ENCODE measurements around the gene KYAT1.
"Not testable (repeated sequence)": the region's sequence is repeated elsewhere in the genome, so short reads cannot be mapped to it uniquely, and the experiment has no call there.

- TF ChIP-seq, protein P1, sequence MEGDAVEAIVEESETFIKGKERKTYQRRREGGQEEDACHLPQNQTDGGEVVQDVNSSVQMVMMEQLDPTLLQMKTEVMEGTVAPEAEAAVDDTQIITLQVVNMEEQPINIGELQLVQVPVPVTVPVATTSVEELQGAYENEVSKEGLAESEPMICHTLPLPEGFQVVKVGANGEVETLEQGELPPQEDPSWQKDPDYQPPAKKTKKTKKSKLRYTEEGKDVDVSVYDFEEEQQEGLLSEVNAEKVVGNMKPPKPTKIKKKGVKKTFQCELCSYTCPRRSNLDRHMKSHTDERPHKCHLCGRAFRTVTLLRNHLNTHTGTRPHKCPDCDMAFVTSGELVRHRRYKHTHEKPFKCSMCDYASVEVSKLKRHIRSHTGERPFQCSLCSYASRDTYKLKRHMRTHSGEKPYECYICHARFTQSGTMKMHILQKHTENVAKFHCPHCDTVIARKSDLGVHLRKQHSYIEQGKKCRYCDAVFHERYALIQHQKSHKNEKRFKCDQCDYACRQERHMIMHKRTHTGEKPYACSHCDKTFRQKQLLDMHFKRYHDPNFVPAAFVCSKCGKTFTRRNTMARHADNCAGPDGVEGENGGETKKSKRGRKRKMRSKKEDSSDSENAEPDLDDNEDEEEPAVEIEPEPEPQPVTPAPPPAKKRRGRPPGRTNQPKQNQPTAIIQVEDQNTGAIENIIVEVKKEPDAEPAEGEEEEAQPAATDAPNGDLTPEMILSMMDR (IDR thresholded peaks at IDR 0.05 in 8 of 11, conservative IDR thresholded peaks at IDR 0.05 in 3 of 11), result not testable (repeated sequence)
- TF ChIP-seq POLR2A (IDR thresholded peaks at IDR 0.05), result not testable (repeated sequence)
Measured at GRCh38 chr9:128794961-128795360, 86.8 kb downstream of the KYAT1 start.

Data from spleen (tissue), 7 donors.